GM18867 (cell line): ENCODE data around the gene FBXL17.

Experiments
- ATAC-seq: cut with Tn5 transposase; IDR thresholded peaks from one replicate; pipeline ENCODE4 v1.9.1; 2021; ENCODE audit warnings: mild to moderate bottlenecking, moderate library complexity; ENCODE audit not compliant: unreplicated experiment

The FBXL17 gene

GRCh38 chr5:108255468-108255867 is 126.4 kb downstream of the FBXL17 start:
- ATAC-seq: no peak

- ATAC-seq: no peak
Observed at GRCh38 chr5:108251350-108251749, 130.5 kb downstream of the FBXL17 start.

GRCh38 chr5:108249785-108250426 is 132.0 kb downstream of the FBXL17 start:
- ATAC-seq: no peak

- ATAC-seq: no peak
Observed at GRCh38 chr5:108249095-108249784, 132.7 kb downstream of the FBXL17 start.

GRCh38 chr5:108238936-108239887 is 142.7 kb downstream of the FBXL17 start:
- ATAC-seq: no peak

- no peak for ATAC-seq
Observed at GRCh38 chr5:108238461-108238860, 143.4 kb downstream of the FBXL17 start.

- ATAC-seq: no peak
Observed at GRCh38 chr5:108233617-108234155, 148.2 kb downstream of the FBXL17 start.

- ATAC-seq: no peak
Observed at GRCh38 chr5:108232805-108233204, 149.1 kb downstream of the FBXL17 start.

GRCh38 chr5:108222011-108222410 is 159.9 kb downstream of the FBXL17 start:
- ATAC-seq: no peak

GRCh38 chr5:108220834-108221233 is 161.1 kb downstream of the FBXL17 start:
- ATAC-seq: no peak

- no peak for ATAC-seq
Observed at GRCh38 chr5:108216890-108217289, 165.0 kb downstream of the FBXL17 start.

GRCh38 chr5:108214857-108215256 is 167.0 kb downstream of the FBXL17 start:
- ATAC-seq: no peak

- no peak for ATAC-seq
Observed at GRCh38 chr5:108212775-108213346, 169.0 kb downstream of the FBXL17 start.

- no peak for ATAC-seq
Observed at GRCh38 chr5:108206707-108207106, 175.2 kb downstream of the FBXL17 start.

GRCh38 chr5:108201721-108202120 is 180.2 kb downstream of the FBXL17 start:
- ATAC-seq: no peak

GRCh38 chr5:108196276-108196675 is 185.6 kb downstream of the FBXL17 start:
- no peak for ATAC-seq

GRCh38 chr5:108193021-108193795 is 188.7 kb downstream of the FBXL17 start:
- ATAC-seq: no peak

- no peak for ATAC-seq
Observed at GRCh38 chr5:108184940-108185339, 197.0 kb downstream of the FBXL17 start.

GRCh38 chr5:108181975-108182374 is 199.9 kb downstream of the FBXL17 start:
- no peak for ATAC-seq

GRCh38 chr5:108174286-108174685 is 207.6 kb downstream of the FBXL17 start:
- no peak for ATAC-seq
